Measurements from ENCODE around the gene RBM23.
"Not testable (repeated sequence)": the region's sequence is repeated elsewhere in the genome, so short reads cannot be mapped to it uniquely, and the experiment has no call there.

Gene RBM23

DNA sequence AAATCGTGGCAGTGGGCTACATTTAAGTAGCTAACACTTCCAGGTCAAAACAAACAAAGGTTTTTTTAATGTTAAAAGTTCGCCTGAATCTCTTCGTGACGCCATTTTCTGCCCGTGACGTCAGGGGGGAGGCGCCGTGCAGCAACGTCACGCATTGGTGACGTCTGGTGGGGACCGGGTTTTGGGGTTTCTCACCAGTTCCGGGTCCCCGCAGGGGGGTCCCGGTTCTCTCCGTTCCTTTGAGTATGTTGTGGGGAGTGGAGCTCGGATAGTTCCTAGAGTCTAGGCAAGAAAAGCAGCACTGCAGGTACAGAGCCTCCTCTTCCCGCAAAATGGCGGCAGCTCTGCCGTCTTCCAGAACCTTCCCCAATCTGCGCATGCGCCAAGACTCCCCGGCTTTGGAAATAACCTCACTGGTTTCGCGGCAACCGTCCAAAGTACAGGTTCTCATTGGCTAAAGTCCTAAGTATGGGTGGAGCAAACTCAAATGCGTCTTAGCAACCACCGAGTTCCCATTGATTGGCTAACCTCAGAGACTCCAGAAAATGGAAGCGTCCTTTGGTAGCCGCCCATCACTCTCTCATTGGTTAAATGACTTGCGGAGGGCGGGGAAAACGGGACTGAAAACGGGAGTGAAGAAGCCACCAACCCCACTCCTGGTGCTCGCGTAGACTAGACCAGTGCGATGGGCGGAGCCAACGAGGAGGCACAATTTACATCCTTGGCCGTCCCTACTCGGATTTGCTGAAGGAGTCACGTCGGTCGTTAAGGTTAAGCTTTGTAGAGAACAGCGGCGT lies at the start of gene RBM23:
Gene RBM23 (minus strand): TSS at position 346 of the 797 bp plus-strand sequence.
- peak; percentile 99 for DNase-seq

DNA sequence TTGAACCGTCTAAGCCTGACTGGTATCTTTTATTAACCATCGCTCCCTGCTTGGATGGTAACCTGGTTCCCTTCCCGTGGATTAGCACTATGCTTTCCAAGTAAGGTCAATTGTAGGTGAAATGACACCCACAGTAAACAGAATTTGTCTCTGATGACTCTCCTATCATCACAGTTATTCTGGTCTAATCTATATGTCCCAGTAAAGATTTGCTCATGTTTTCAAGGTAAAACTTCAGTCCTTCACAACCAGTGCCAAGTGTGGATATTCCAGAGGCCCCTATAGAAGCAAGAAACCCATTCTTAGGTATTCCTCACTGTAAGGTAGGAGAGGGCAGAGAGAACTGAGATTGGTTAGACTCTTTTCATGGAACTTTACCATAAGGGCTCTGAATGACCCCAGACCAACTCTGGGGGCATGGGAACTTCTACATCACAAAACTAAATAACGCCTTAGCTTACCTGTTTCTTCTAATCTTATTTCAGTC lies 47.9 kb upstream of the RBM23 start:
- no peak for DNase-seq

- not testable (repeated sequence) for DNase-seq
These were observed 47.2 kb upstream of the RBM23 start for GRCh38 chr14:22965916-22966782.

DNA sequence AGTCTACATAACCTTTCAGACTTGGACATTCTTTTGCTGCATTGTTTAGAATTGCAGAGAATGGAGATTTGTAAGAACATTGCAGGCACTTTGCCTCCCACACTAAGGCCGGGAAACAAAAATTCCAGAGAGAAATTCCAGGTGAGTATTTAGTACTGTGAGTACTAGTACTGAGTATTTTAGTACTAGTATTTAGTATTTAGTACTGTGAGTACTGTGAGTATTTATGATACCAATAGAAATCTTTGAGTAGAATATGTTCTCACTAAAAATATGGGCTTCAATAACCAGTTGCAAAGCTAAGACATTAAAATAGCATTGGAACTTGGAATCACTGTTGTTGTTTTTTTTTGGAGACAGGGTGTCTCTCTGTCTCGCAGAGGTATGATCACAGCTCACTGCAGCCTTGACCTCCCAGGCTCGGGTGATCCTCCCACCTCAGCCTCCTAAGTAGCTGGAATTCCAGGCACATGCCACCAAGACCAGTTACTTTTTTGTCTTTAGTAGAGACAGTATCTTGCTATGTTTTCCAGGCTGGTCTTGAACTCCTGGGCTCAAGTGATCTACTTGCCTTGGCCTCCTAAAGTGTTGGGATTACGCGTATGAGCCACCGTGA lies 43.2 kb upstream of the RBM23 start:
- DNase-seq: no peak

GRCh38 chr14:22955702-22956569 lies 37.0 kb upstream of the RBM23 start:
- no peak for DNase-seq

DNA sequence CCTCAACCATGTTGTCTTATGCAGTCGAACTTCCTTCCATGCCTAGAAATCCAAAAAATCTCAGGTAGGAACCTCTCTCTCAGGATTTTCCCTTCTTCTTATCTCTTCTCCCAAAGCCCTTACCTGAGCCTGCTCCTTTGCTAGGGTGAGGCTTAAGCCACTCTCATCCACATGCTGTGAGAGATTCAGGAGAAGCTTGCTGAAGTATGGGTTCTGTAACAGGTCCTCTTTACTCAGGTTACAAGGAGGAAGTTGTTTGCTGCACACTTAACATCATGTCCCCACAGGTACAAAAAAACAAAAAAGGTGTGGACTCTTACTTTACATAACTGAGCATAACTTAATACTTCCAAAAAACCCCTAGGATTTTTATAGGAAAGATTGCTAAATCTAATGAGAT lies 33.5 kb upstream of the RBM23 start:
- no peak for DNase-seq

DNA sequence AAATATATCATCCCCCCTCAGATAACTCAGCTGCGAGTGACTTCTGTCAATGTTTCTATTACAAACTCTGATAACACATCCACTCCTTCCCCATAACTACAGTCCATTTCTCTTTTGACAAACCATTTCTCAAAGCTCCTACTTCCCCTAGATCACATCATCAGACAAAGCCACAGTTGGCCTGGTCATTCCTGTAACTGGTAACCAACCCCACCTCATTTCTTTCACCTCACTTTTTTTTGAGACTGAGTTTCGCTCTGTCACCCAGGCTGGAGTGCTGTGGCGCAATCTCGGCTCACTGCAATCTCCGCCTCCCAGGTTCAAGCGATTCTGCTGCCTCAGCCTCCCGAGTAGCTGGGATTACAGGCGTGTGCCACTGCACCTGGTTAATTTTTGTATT lies 32.8 kb upstream of the RBM23 start:
- not testable (repeated sequence) for DNase-seq

DNA sequence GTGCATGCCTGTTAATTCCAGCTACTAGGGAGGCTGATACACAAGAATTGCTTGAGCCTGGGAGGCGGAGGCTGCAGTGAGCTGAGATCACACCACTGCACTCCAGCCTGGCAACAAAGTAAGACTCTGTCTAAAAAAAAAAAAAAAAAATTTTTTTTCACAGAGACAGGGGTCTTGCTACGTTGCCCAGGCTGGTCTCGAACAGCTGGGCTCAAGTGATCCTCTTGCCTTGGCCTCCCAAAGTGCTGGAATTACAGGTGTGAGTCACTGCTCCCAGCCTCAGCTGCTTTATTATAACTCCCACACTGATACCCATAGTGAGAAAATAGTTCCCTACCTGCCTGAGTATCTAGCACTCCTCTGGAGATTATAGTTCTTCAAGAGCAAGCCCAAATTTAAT lies 26.7 kb upstream of the RBM23 start:
- no peak for DNase-seq

- no peak for DNase-seq
These were observed 20.7 kb upstream of the RBM23 start for GRCh38 chr14:22939684-22940083.

- no peak for DNase-seq
These were observed 16.2 kb upstream of the RBM23 start for GRCh38 chr14:22935156-22935555.

- no peak for DNase-seq
These were observed 13.2 kb upstream of the RBM23 start for GRCh38 chr14:22932146-22932545.

- no peak for DNase-seq
These were observed 11.0 kb upstream of the RBM23 start for GRCh38 chr14:22929961-22930364.

GRCh38 chr14:22929104-22929960 lies 10.4 kb upstream of the RBM23 start, which contains the start of gene PRMT5:
TSS of gene PRMT5 (minus strand) at chr14:22929376. CDS start at chr14:22929361, 15 bp downstream.
- DNase-seq: peak; percentile 98

DNA sequence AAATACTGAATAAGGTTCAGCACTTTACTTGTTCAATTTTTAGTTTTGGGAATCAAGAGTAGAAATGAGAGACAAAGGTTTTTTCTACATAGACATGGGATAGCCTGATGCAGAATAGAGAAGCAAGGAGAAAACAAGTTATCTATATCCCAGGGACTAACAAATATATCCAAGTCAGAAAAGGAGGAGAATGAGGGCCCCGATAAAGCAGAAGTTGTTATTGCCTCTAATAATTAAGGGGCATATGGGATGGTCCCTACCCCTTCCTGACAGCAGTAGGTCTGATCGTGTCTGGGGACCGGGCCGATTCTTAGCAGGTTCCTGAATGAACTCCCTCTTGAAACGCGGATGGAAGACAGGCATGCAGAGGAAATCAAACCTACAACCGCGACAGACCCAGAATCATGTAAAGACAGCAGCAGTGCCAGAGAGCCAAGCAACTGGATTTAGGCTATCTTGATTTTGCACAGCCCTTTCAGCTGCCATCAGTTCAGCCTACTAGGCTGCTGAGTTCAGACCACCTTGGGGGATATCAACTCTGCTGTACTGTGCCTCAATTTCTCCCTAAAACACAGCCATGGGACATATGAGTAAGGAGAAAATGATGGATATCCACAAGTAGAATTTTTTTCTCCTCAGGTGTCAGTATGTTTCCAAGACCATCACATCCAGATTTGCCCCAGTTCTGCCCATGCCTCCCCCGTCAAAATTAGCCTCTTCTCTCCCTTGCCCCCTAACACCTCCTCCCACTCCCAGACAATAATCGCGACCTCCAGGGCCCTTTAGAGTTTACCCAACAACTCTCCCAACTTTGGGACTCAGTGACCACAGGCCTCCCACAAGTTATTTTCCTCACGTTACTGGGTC lies 9.5 kb upstream of the RBM23 start:
- no peak for DNase-seq

DNA sequence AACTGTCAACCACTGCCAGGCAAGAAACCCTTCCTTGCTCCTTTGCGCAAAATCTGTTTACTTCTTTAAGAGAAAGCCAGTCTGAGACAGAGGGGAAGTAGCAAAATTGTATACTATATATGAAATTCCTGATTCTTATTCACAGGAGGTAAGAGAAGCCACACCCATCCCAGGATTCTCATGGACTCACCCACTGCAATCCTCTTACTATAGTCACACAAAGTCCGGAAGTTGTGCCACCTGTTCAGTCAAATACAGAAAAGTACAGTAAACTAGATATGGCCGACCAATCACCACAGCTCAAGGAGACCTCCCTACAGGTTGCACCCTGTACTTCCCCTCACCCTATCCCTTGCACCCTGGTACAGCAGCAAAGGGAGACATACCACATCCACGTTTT lies 7.4 kb upstream of the RBM23 start:
- DNase-seq: no peak

GRCh38 chr14:22925513-22925912 lies 6.6 kb upstream of the RBM23 start:
- DNase-seq: no peak

DNA sequence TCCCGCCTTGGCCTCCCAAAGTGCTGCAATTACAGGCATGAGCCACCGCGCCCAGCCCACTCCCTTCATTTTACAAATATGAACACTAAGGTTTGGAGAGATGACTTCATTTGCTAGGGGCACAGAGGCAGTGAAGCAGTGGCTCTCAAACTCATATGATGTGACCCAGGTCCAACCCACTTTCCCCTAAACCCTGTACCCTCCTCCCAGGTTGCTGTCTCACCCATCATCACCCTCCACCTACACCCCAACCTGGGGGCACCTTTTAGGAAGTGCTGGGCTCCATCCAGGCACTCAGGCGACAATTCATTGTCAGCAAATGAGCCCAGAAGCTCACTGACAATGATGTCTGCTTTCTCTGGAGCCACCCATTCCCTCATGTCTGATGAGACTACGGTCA lies 4.8 kb upstream of the RBM23 start:
- DNase-seq: no peak

- DNase-seq: no peak
These were observed 3.3 kb upstream of the RBM23 start for GRCh38 chr14:22922294-22922693.

DNA sequence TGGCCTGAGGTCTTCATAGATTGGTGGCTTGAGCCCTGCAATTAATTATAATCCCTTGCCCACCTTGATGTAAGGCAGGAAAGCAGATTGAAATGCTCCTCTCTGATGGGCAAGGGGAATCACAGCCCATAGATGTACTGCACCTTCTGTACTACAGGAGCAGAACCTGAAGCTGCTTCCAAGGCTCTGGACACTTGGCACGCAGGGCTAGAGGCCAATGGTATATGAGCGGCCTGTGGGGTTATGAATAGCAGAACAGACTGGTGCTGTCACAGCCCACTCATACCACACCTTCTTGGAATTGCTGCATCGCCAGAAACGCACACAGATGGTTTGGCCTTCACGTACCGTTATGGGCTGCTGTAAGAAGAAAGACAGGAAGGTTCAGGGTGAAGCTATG lies 1.7 kb upstream of the RBM23 start:
- no peak for DNase-seq

DNA sequence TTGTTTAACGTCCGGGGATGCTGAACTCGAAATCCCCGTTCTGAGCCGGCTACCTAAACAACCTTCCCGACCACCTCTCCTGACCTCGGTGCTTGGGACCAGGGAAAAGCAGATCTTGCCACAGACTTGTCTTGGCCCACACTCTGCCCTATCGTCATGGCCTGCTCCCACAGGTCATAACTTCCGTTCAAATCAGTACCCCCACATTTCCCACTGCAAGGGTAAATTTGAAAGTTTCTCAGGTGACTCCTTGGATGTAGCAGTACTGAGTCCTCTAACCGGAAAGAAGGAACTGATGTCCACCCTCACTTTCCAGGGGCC lies 612 bp upstream of the RBM23 start:
- no peak for DNase-seq
